GM18511 (cell line): ENCODE measurements around the gene AMBP.

Experiments used
- ATAC-seq: cut with Tn5 transposase; IDR thresholded peaks from one replicate; pipeline ENCODE4 v1.9.1; 2021; ENCODE audit warnings: mild to moderate bottlenecking, moderate library complexity; ENCODE audit not compliant: unreplicated experiment

The AMBP gene

DNA sequence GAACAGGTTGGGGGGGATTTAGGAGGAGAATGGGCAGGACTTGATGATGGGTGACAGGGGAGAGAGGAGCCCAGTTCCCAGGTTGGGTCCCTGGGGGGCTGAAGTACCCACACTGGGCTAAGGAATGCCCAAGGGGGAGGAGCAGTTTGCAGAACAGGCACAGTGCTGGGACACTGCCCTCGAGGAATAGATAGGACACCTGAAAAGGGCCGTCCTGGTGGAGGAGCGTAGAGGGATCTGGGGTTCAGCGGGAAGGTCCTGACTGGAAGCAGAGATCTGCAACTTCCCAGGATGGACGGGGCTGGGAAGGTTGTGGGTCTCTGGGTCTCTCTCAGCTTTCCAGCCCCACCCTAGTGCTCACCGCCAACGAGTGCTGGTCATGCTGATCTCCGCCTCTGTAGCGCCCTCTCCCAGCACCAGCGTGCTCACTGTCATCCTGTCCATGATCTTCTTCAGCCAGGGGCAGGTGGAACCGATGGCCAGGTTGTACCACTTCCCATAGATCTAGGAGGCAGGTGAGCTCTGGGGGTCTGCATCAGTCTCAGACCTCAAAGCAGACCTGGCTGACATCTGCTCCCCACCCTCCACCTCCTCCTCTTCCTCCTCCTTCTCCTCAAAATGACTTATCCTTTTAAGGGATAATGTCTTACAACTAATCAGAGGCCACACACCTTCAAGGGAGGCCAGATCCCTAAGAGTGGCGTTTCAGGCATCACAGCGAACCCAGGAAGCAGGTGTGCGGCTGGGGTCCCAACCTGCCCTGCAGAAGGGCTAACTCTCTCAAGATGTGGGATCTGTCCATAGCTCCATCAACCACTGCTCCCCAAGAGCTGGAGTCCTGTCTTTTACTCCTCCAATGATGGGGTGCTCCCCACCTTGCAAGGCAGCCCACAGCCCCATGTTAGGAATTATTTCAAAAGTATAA is 1.6 kb downstream of the AMBP start:
- no peak for ATAC-seq

DNA sequence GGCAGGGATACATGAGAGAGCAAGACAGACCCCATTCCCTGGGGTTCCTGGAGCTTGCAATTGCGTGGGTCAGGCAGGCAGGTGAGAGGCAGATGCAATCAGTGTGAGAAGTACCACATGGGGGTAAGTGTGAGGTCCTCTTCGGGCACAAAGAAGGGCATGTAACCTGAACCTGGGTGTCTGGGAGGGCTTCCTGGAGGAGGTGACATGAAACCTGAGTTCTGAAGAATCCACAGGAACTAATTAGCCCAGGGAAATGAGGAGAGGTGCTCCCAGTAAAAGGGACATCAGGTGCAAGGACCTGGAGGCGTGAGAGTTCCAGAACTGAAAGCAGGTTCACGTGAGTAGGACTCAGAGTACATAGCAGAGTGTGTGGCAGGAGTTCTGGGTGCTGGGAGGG is 2.5 kb downstream of the AMBP start:
- ATAC-seq, result no peak

DNA sequence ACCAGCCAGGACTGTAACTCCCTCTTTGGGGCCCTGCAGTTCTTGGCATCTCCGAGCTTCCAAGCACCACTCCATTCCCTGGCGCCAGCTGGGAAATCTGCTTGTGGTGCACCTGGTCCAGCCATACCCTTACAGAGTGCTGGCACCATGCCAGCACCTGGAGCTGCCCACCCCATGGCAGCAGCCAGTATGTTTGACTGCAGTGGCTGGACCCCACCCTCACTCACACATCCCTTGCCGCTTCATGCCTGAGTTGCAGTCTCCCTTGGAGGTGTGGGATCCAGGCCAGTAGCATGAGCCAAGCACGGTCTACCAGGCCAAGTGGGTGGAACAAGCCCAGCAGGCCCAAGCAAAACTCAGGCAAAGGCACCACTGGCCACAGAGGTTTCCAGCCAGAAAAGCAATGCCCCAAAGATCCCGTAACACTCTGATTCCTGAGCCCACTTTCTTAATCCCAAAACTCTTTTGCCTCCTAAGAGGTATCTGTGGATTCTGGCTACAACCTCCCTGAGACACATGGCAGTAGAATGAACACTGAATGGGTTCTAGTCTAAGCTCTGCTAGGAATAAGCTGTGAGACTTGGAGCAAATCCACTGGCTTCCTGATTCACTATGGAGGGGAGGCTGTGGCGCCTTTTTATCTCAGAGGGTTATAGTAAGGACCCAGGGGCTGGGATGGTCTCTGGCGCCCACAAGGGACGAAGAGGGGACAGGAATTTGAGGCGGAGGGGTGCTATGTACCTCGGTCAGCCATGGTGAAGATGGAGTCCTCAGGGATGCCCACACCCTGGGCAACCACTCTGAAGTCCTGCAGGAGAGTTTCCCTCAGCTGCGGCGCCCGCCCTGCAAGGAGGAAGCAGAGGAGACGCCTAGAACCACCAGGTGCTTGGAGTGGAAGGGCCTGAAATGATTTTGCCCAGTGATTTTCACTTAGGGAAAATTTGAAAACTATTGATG is 5.6 kb downstream of the AMBP start:
- ATAC-seq, result no peak

DNA sequence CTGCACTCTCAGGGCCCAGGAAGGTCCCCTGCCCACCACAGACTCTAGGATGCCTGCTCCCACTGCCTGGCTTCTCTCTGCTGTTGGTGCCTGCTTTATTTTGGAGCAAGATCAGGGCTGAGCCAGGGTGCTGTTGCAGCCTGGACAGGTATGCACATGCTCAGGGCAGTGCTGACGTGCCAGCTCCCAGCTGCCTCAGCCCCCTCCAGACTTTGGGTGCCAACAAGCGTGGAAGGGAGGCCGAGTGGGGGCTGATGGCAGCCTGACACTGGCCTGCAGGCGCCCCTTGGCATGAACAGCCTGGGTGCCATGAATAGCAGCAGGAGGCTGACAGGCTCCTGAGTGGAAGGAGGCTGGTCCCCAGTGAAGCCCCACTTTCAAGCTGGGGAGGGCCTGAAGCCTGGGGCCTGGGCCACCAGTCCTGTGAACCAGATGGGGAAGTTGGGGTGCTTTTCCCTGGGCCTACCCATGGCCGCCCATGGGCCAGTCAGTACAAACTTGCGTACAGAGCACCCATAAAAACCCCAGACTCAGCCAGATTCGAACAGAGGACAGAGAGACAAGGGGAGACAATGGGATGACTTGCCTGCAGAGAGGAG is 6.8 kb downstream of the AMBP start:
- ATAC-seq, result no peak

DNA sequence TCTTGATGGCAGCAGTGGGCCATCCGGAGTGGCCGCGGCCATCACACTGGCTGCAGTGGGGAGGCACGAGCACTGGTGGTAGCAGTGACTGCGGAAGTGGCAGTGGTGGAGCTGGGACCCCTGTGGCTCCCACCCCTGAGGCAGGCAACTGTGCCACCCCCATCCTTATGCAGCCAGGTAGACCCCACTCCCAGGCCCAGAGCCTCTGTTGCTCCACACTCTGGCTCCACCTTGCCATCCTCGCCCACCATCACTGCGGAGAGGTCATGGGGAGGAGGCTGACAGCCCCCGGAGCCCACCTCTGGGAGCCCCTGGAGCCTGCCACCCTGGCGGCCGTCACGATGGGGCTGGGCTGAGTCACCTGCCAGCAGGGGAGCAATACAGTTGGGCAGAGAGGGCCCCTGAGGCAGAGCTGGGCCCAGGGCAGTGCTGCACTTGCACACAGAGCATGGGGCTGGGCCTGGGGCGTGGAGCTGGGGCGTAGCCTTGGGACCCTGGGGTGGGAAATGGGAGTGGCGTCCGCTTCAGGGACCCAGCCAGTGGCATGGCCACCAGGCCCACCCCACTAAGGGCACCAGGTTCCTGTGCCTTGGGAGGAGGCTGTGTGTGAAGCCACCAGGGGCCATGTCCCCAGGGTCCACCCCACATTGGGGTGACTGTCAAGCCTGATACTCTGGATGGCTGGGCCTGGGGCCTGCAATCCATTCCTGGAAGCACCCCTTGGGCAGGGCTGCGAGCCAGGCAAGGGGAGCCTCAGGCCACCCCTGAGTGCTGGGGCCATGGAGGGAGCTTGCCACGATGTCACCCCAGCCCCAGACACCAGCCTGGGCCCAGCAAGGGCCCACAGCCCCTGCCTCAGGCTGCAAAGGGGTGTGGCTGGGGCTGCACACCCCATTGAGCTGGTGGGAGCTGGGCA is 7.7 kb downstream of the AMBP start:
- ATAC-seq, result no peak

DNA sequence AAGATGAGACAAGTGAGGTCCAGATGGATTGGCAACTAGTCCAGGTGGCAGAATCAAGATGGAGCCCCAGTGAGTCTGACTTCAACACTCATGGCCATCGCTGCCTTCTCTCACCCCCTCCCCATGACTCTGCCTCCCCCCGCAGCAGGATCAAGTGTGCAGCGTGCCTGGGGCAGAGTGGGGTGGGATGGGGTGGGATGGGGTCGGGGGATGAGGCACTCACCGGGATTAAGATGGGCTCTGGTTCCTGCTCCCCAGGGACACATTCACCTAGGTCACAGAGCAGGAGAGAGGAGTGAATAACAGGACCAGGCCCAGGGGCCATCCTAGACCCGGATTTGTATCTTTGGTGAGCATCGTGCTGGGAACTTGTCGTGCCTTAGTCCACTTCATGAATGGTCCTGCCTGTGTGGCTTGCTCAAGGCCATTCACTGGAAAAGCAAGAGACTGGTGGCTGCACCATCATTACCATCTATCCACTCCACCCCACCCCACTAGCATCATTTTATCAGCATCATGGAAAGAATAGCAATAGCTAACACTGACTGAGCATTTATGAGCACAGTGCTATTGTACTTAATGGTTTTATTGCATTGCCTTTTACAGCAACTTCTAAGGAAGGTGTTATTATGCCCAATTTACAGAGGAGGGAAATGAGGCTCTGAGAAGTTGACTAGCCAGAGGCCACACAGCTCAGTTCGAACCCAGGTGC is 8.5 kb downstream of the AMBP start:
- ATAC-seq, result no peak

DNA sequence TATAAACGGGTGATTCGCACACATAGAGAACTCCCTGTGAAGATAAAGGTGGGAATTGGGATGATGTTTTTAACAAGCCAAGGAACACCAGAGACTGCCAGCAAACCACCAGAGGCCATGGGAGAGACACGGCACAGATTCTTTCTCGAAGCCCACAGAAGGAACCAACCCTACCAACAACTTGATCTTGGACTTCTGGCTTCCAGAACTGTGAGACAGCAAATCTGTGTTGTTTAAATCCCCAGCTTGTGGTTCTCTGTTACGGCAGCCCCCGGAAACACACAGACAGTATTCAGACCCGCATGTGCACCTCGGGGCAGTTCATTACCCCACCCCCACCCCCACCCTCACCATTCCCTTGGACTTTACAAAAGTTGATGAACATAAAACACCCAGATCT is 12.8 kb downstream of the AMBP start:
- ATAC-seq, result no peak

DNA sequence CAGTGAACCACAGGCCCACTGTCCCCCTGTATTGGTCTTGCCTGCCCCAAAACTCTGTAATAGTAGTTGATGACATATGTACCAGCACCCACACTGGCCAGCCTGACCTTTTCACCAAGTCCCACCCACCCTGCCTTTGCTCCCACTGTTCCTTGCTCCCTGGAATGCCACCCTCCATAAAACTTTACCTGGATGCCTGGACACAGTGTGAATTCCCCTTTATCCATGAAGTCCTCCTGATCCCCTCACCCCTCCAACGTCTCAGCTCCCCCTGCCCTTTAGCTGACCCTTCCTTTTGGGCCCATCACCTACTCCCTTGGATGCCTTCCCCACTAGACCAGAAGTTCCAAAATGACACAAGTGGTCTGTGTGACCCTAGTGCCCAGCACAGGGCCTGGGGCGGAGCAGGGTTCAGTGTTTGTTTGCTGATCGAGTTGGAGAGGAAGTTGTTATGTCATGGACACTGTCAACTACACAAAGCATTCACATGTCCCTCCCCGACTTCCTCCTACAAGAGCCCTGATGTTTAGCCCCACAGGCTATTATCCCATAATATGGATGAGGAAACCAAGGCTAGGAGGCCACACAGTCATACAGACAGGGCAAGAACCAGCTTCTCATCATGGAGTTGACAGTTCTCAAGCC is 16.1 kb downstream of the AMBP start:
- no peak for ATAC-seq

DNA sequence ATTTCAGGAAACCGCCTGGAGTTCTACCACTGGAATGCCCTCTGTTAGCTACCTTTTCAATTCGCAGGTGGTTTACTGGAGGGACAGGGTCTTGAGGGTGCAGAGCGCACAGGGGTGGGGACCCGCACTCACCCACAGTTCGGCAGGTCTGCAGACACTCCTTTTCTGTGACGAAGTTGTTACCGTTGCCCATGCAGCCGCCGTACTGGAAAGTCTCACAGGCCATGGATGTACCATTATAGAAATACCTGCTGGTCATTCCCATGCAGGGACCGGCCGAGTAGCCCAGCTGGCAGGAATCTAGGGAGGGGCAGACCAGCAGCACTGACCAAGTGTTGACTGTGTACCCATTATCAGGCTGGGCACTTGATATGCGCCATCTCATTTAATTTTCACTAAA is 16.8 kb downstream of the AMBP start:
- no peak for ATAC-seq

DNA sequence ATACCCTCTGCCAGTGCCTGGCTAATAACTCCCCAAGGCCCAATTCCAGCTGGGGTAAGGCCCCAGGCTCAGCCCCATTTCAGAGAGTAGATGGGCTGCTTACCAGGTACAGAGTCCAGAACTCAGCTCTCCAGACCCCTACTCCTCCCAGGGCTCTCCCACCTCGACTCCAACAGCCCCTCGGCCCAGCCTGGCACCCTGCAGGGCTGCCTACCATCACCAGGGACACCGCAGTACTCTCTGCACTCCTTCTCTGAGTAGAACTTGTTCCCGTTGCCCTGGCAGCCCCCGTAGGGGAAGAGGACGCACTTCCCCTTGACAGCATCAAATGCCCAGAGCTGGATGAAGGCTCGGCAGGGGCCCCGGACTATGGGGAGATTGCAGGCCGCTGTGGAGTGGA is 17.4 kb downstream of the AMBP start:
- no peak for ATAC-seq

DNA sequence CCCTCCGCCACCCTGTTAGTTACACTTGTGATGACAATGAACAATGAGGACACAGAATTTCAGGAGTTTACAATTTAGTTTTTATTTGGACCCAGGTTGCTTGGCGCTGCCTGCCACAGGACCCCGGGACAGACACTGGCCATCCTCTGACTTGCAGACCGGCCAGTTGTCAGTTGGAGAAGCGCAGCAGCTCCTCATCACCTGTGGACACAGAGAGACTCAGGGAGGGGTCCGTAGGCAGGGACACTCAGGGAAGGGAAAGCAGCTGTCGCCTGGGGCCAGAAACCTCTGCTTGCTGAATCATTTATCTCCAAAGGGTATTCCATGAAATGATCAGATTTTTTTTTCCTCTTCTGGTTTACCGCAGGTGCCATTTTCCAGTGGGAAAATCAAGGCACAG is 18.0 kb downstream of the AMBP start:
- ATAC-seq, result no peak

DNA sequence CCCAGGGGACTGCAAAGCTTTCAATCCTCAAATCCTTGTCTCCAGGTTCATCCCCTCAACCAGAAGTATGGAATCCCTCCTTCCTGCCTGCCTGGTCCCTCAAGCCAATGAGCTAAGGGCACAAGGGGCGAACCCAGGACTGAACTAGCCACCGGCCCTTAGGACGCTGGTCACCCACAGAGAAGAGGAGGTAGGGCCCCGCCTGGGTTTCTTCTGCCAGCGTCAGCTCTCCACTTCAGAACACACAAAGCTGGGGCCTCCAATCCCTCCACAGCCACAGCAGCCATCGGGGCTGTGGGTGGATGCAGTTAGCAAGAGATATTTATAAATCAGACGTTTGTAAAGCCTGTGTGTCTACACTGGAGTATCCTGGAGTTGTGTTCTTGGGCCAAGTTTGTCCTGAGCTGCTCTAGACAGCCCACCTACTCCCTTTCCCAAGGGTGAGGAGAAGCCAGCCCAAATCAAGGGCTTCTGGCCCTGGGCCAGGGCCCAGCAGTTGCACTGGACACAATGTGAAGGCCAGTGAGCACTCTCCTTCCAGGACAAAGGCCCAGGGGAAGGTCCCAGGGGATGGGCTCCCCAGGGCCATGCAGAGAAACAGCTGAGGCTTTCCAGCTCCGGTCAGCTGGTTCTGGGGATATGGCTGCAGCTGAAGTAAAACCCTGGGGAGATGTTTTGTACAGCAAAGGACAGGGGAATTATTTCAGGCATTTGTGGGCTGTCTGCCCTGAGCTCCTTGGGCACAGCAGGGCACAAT is 18.9 kb downstream of the AMBP start:
- no peak for ATAC-seq

DNA sequence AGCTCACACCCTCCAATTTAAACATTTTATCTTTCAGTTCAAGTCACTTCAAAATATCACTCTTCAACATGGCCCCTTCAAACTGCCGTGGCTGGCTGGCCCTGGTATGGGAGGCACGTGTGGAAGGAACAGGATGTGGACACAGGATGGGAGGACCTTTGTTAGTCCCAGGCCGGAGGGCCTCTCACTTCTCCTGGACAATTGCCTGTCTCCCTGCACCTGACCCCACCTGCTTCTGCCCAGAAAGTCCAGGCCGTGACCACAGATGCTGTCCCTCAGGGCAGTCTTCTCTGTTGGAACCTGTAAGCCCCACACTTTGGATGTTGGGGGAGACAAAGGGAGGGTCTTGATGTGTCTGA is 19.4 kb downstream of the AMBP start:
- no peak for ATAC-seq

DNA sequence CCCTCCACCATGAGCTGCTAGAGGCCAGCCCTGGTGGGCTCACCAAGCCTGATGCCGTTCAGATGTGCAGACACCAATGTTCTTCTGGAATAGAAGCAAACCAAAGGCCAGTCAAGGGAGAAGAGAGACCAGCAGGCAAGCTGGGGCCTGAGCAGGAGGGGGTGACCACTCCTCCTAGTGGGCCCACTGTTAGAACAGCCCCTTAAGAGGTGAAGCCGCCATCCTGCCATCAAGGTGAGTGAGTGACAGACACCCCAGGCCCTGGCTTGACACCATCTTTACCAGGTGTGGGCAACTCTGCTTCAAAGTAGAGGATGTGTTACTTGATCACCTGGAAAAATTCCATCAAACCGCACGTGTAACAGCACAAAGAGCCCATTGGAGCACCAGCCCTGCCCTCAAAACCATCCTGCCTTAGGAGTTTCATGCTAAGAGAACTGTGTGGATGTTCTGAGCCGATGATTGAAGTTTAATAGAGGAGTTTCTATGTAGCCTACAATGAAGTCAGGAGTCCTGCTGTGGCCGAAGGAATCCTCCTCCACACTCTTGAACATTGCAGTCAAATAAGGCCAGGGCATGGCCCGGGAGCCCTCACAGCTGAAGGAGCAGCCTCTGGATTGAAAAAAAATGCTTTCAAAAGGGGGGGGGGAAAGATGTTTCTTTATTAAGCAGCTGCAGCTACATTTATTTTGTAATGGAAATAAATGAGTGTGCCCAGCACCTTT is 20.8 kb downstream of the AMBP start:
- ATAC-seq, result no peak

DNA sequence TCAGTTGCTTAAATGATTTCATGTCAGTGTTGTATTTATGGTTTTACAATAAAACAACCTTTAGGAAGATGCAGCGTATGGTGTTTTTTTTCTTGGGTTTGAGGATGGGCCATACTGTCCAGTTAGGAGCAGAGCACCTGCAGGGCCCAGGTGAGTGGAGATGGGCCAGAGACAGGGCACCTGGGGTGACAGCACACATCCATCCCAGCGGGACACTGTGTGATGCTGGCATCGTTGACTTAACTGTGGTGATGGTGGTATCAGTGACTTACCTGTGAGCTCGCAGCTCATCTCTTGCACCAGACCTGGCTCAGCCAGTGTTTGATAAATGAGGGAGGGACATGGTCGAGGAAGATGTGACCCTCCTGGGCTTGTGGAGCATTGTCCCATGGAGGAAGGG is 21.6 kb downstream of the AMBP start:
- no peak for ATAC-seq

DNA sequence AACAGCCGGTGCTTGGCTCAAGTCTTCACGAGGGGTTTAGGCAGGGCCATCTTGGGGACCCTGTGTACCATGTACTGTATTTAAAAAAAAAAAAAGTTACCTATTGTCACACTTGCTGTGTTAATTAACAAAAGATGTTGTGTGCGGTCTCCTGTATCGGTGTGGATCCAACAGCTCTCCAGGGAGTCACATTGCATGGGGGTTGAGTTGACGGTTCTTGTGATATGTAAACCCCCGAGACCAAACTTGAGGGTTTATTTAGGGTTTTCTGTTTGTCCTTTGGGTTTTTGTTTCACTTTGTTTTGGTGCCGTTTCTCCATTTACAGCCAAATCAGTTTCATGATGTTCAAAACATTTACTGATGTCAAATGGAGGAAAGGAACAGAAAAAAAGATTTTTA is 22.2 kb downstream of the AMBP start:
- no peak for ATAC-seq

DNA sequence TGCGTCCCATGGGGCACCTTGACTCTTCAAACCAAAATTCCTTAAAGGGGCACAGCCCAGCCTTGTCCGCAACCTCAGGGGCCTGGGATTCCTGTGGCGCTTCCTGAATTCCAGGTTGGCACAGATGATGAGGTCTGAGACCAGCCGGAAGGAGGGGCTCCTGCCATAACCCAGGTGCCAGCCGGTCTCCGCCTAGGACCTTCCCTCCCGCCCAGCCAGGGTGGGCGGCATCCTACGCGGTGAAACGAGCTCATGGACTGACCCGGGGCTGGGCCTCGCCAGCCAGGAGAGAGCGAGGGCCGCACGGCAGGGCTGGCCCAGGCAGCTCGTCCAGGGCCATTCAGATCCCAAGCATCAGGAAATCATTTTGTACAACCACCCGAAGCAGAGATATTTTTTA is 23.0 kb downstream of the AMBP start:
- ATAC-seq, result no peak

DNA sequence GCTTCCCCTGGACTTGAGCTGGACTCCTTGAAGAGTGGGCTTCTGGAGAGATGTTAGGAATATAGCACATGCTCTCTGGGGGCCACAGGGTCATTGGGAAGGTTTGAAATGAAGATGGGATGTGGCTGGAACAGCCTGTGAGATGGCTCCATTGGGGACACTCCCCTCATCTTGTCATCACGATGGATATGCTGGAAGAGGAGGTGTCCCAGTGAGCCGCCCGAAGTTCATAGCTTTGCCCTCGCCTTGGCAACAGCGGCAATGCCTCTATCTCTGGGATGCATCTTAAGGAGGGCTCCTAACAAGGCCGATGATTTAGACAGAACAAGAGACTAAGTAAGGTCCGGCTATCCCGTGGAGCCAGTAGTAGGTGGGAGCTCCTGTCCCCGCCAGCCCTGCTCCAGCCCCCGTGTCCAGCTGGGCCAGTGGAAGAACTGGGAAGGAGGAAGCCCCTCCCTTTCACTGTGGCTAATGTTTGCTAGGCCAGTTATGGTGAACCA is 23.9 kb downstream of the AMBP start:
- no peak for ATAC-seq
